Esophagus muscularis mucosa (tissue), 4 donors: Measurements from ENCODE around the gene TMPRSS11E. TPM values are rescaled to one million over a fixed set of nuclear protein-coding genes. Genes with fewer than 3 reads are reported as not detected.
"Not testable (repeated sequence)": the region's sequence is repeated elsewhere in the genome, so short reads cannot be mapped to it uniquely, and the experiment has no call there.

Experiments used
- DNase-seq: peaks from one replicate; pipeline ENCODE4 v3.0.0-alpha.2; 2017; ENCODE audit errors: extremely low spot score
- H3K27ac ChIP-seq, 4 donors: fragments of 200-600 bp; sonication (generic); replicated peaks in 1 of 4; 1 replicate in 3 of 4; 2 replicates in 1 of 4; pipeline ENCODE4 v1.5.1; 2016 to 2019; ENCODE audit warnings: mild to moderate bottlenecking in 1 of 4
- H3K27me3 ChIP-seq, 4 donors: fragments of 200-600 bp; sonication (generic); one replicate each; pipeline versions ENCODE4 v1.5.1 to v1.6.0; 2016 to 2019
- H3K36me3 ChIP-seq, 4 donors: fragments of 200-600 bp; sonication (generic); one replicate each; pipeline ENCODE4 v1.5.1; 2016 to 2019
- H3K4me1 ChIP-seq, 4 donors: fragments of 200-600 bp; sonication (generic); one replicate each; pipeline ENCODE4 v1.5.1; 2016 to 2019
- H3K4me3 ChIP-seq, 4 donors: fragments of 200-600 bp; sonication (generic); 1 replicate in 2 of 4; 2 replicates in 2 of 4; pipeline ENCODE4 v1.5.1; 2016 to 2019; ENCODE audit warnings: mild to moderate bottlenecking in 4 of 4, moderate library complexity in 1 of 4
- H3K9me3 ChIP-seq, 4 donors: fragments of 200-600 bp; sonication (generic); 1 replicate in 3 of 4; 2 replicates in 1 of 4; pipeline ENCODE4 v1.5.1; 2016 to 2019
- EP300 ChIP-seq: sonication (generic); formaldehyde crosslinking; IDR thresholded peaks from one replicate; pipeline ENCODE4 v1.6.1; 2017; ENCODE audit warnings: antibody characterized with exemption
- POLR2A ChIP-seq: fragments of 450-650 bp; IDR thresholded peaks from one replicate; pipeline ENCODE4 v1.6.1; 2017; ENCODE audit warnings: antibody characterized with exemption, moderate library complexity, mild to moderate bottlenecking, low read depth
- POLR2AphosphoS5 ChIP-seq, 2 donors: sonication (generic); formaldehyde crosslinking; IDR thresholded peaks; one replicate each; pipeline ENCODE4 v1.6.1; 2017; ENCODE audit warnings: antibody characterized with exemption in 2 of 2
- WGBS: methylation state at CpG from one replicate; pipeline ENCODE4 v1.1.5; 2018; 5-methylcytosine and 5-hydroxymethylcytosine counted together
- intact Hi-C: fragments of 100-400 bp; cut with DNase I; formaldehyde crosslinking; loops from one replicate; pipeline ENCODE4 v1.15.1; 2023
- total RNA-seq, 4 donors: library from RNA; depleted of rRNA; stranded (reverse); fragments of >200 nt; gene quantifications; one replicate each; pipeline versions ENCODE4 v1.1.0 to v1.2.1, GENCODE V29; 2016
- TF ChIP-seq, protein P1 (sequence below), 3 experiments: fragments of 200-600 bp in 2 of 3; fragments of 450-650 bp in 1 of 3; sonication (generic) in 2 of 3; IDR thresholded peaks; one replicate each; pipeline ENCODE4 v1.5.1; 2017 to 2019; ENCODE audit warnings: antibody characterized with exemption in 3 of 3, mild to moderate bottlenecking in 2 of 3, moderate library complexity in 1 of 3

TMPRSS11E gene
- total RNA-seq, 4 donors from 2014 or later, result 0.42 TPM; not detected in 3

DNA sequence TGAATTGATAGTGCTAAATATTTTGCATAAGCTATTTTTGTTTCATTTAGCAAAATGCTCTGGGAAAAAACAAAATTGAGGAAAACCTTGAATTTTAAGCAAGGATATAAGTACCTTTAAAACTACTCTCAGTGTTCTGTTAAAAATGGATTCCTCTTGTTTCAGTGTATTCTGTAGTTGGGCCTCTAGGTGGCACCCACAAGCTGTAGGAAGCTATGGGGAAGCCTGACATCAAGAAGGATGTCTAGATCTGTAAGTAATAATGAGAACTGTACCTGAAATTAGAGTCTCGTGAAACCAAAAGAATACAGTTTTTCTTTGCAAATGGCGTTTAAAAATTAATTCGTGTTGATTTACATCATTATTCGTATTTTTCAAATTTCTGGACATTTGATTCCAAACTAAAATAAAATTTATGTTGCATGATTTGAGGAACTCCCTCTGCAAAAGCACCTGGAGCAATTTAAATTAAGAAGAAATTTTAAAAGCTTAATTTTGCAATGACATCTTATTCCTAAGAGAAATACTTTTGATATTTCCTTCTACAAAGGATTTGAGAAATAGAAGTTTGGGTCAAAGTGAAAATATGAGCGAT, 51.2 kb downstream of the TMPRSS11E start:
- Histone ChIP-seq H3K27ac (no peak overlapping the region), H3K4me3 (no peak overlapping the region), H3K9me3 (no peaks in the 10 kb centered on the region), H3K4me1 (no peaks in the 10 kb centered on the region), H3K36me3 (no peaks in the 10 kb centered on the region), H3K27me3 (no peaks in the 10 kb centered on the region)
- WGBS, result 18% methylated on average over 5 of the region's 5 CpGs
- no peak for DNase-seq
- intact Hi-C loops, result loop anchor here (5.0 kb wide), 1 partner anchor 674 kb away; no protein-coding TSS in a partner anchor
- no peak for TF ChIP-seq POLR2AphosphoS5 (IDR thresholded peaks at IDR 0.05)
- TF ChIP-seq, protein P1, sequence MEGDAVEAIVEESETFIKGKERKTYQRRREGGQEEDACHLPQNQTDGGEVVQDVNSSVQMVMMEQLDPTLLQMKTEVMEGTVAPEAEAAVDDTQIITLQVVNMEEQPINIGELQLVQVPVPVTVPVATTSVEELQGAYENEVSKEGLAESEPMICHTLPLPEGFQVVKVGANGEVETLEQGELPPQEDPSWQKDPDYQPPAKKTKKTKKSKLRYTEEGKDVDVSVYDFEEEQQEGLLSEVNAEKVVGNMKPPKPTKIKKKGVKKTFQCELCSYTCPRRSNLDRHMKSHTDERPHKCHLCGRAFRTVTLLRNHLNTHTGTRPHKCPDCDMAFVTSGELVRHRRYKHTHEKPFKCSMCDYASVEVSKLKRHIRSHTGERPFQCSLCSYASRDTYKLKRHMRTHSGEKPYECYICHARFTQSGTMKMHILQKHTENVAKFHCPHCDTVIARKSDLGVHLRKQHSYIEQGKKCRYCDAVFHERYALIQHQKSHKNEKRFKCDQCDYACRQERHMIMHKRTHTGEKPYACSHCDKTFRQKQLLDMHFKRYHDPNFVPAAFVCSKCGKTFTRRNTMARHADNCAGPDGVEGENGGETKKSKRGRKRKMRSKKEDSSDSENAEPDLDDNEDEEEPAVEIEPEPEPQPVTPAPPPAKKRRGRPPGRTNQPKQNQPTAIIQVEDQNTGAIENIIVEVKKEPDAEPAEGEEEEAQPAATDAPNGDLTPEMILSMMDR (IDR thresholded peaks at IDR 0.05), result peak; percentile 41 to 76 (median 58)
- no peak for TF ChIP-seq EP300
- TF ChIP-seq POLR2A, result no peak

DNA sequence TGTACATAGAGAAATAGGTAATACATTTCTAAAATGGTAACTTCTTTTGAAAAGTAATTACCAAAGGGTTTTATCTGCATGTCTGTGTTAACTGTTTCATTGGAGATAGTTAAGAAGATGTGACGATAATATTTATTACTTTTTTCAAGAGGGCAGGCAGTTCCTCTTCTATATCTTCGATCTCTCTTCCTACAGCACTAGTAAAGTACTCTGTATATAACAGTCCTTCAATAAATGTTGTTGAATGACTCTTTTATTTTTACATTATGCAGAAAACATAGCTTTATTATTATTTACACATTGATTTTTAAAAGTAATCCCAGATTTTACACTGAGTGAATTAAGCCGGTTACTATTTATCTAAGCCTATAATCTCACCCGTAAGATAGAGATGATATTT, 51.8 kb downstream of the TMPRSS11E start:
- no peak for DNase-seq
- intact Hi-C loops, result loop anchor here (5.0 kb wide), 1 partner anchor 673 kb away; no protein-coding TSS in a partner anchor
- TF ChIP-seq POLR2A, result no peak
- no peak for TF ChIP-seq POLR2AphosphoS5 (IDR thresholded peaks at IDR 0.05)
- TF ChIP-seq, protein P1 (IDR thresholded peaks at IDR 0.05), result no peak
- TF ChIP-seq EP300, result no peak
- Histone ChIP-seq H3K4me3 (no peak overlapping the region), H3K27ac (no peak overlapping the region), H3K4me1 (no peaks in the 10 kb centered on the region), H3K9me3 (no peaks in the 10 kb centered on the region), H3K27me3 (no peaks in the 10 kb centered on the region), H3K36me3 (no peaks in the 10 kb centered on the region)
- WGBS, result 69% methylated on average over 4 of the region's 4 CpGs

DNA sequence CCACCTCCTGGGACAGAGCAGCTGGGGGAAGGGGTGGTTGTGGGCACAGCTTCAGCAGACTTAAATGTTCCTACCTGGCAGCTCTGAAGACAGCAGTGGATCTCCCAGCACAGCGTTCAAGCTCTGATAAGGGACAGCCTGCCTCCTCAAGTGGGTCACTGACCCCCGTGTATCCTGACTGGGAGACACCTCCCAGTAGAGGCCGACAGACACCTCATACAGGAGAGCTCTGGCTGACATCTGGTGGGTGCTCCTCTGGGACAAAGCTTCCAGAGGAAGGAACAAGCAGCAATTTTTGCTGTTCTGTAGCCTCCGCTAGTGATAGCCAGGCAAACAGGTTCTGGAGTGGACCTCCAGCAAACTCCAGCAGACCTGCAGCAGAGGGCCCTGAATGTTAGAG, 56.2 kb downstream of the TMPRSS11E start:
- H3K9me3 ChIP-seq, H3K4me1 ChIP-seq, H3K27me3 ChIP-seq, H3K27ac ChIP-seq, H3K36me3 ChIP-seq, DNase-seq, H3K4me3 ChIP-seq, intact Hi-C loops: not testable (repeated sequence)
- WGBS, result 82% methylated on average over 1 of the region's 4 CpGs

DNA sequence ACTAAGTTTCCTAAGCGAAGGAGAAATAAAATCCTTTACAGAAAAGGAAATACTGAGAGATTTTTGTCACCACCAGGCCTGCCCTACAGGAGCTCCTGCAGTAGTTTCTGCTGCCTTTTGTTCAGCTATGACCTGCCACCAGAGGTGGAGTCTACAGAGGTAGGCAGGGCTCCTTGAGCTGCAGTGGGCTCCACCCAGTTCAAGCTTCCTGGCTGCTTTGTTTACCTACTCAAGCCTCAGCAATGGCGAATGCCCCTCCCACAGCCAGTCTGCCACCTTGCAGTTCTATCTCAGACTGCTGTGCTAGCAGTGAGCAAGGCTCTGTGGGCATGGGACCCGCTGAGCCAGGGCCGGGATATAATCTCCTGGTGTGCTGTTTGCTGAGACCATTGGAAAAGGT, 57.6 kb downstream of the TMPRSS11E start:
- 87% methylated on average over 2 of the region's 4 CpGs for WGBS

DNA sequence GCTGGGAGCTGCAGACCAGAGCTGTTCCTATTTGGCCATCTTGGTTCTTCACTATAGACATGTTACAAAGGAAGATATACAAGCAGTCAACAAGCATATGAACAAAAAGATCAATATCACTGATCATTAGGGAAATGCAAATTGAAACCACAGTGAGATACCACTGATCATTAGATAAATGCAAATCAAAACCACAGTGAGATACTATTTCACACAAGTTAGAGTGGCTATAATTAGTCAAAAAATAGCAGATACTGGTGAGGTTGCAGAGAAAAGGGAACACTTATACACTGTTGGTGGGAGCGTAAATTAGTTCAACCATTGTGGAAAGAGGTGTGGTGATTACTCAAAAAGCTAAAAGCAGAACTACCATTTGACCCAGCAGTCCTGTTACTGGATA, 58.2 kb downstream of the TMPRSS11E start:
- 93% methylated on average over 1 of the region's 1 CpG for WGBS
- H3K27me3 ChIP-seq, H3K27ac ChIP-seq, H3K4me1 ChIP-seq, H3K9me3 ChIP-seq, H3K36me3 ChIP-seq, H3K4me3 ChIP-seq, intact Hi-C loops, DNase-seq: not testable (repeated sequence)

More for the DNA sequence above, 57.6 kb downstream of the TMPRSS11E start:
- DNase-seq, H3K27me3 ChIP-seq, H3K9me3 ChIP-seq, H3K4me3 ChIP-seq, H3K27ac ChIP-seq, intact Hi-C loops, H3K4me1 ChIP-seq, H3K36me3 ChIP-seq: not testable (repeated sequence)

DNA sequence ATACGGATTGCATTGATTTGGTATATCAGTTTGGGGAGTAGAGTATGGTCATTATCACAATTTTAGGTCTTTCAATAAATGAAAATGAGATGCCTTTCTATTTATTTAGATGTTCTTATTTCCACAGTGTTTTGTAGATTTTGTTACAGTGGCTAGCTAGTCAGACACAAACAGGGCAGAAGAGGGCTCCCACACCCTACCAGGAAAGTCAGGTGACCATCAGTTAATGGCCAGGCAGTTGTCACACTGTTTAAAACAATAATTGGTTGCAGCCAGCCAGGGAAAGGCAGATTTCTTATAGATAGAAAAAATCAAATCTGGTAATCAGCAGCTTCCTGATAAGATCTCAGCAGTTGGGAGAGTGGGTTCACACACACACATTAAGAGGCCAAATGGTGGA, 71.6 kb downstream of the TMPRSS11E start:
- DNase-seq, result no peak
- Histone ChIP-seq H3K36me3 (no peaks in the 10 kb centered on the region), H3K9me3 (no peaks in the 10 kb centered on the region), H3K4me3 (no peak overlapping the region), H3K27ac (no peak overlapping the region), H3K4me1 (no peaks in the 10 kb centered on the region), H3K27me3 (no peaks in the 10 kb centered on the region)
- no CpG with 5 or more reads among the region's 1 CpG for WGBS
- intact Hi-C loops, result no loop called here
- no peak for TF ChIP-seq POLR2AphosphoS5 (IDR thresholded peaks at IDR 0.05)
- TF ChIP-seq EP300, result no peak
- TF ChIP-seq, protein P1 (IDR thresholded peaks at IDR 0.05), result no peak
- TF ChIP-seq POLR2A, result no peak
